HepG2 (cell line): ENCODE measurements around the gene INF2. TPM values are rescaled to one million over a fixed set of nuclear protein-coding genes. Genes with fewer than 3 reads are reported as not detected.

Source experiments
- AFF4 ChIP-seq: sonication (generic); formaldehyde crosslinking; IDR thresholded peaks from 2 replicates; pipeline ENCODE4 v1.4.0; 2020; ENCODE audit warnings: missing genetic modification reagents
- HOXD1 ChIP-seq: sonication (generic); formaldehyde crosslinking; IDR thresholded peaks from 2 replicates; pipeline ENCODE4 v1.5.0; 2020; ENCODE audit warnings: missing genetic modification reagents
- KAT7 ChIP-seq: IDR thresholded peaks from 2 replicates; pipeline ENCODE4 v1.6.1; 2018; ENCODE audit warnings: borderline replicate concordance, missing compliant biosample characterization
- NFRKB ChIP-seq: fragments of 450-650 bp; IDR thresholded peaks from 2 replicates; pipeline ENCODE4 v1.6.1; 2017
- POLR2AphosphoS2 ChIP-seq: IDR thresholded peaks from 2 replicates; pipeline ENCODE4 v1.6.1; 2011; ENCODE audit warnings: low read depth, low read length, improper control_type of control experiment
- SCMH1 ChIP-seq: sonication (generic); formaldehyde crosslinking; IDR thresholded peaks from 2 replicates; pipeline ENCODE4 v1.9.0; 2021; ENCODE audit warnings: missing genetic modification reagents, mild to moderate bottlenecking, borderline replicate concordance
- STAT5B ChIP-seq: sonication (generic); formaldehyde crosslinking; IDR thresholded peaks from 2 replicates; pipeline ENCODE4 v1.4.0; 2020; ENCODE audit warnings: missing genetic modification reagents
- TEAD3 ChIP-seq: optimal IDR thresholded peaks from 2 replicates; pipeline ENCODE3; 2016; ENCODE audit warnings: borderline replicate concordance
- TFAP4 ChIP-seq: sonication (generic); IDR thresholded peaks from 2 replicates; pipeline ENCODE4 v1.6.1; 2016; ENCODE audit warnings: low read depth, borderline replicate concordance
- THRA ChIP-seq: sonication (generic); formaldehyde crosslinking; IDR thresholded peaks from 2 replicates; pipeline ENCODE4 v1.4.0; 2020; ENCODE audit warnings: missing genetic modification reagents, borderline replicate concordance
- ZMYM4 ChIP-seq: sonication (generic); formaldehyde crosslinking; IDR thresholded peaks from 2 replicates; pipeline ENCODE4 v1.8.1; 2023; ENCODE audit warnings: mild to moderate bottlenecking, missing genetic modification reagents
- ZNF251 ChIP-seq: sonication (generic); formaldehyde crosslinking; IDR thresholded peaks from 2 replicates; pipeline ENCODE4 v1.9.0; 2021; ENCODE audit warnings: mild to moderate bottlenecking, missing genetic modification reagents
- ZNF276 ChIP-seq: sonication (generic); formaldehyde crosslinking; IDR thresholded peaks from 2 replicates; pipeline ENCODE4 v1.4.0; 2020; ENCODE audit warnings: mild to moderate bottlenecking, low read depth, missing genetic modification reagents
- ZNF280D ChIP-seq: sonication (generic); formaldehyde crosslinking; IDR thresholded peaks from 2 replicates; pipeline ENCODE4 v1.5.1; 2020; ENCODE audit warnings: mild to moderate bottlenecking, missing genetic modification reagents
- ZNF317 ChIP-seq: sonication (generic); formaldehyde crosslinking; IDR thresholded peaks from 2 replicates; pipeline ENCODE4 v1.5.0; 2020; ENCODE audit warnings: mild to moderate bottlenecking, missing genetic modification reagents
- ZNF678 ChIP-seq: sonication (generic); formaldehyde crosslinking; IDR thresholded peaks from 2 replicates; pipeline ENCODE4 v1.4.0; 2020; ENCODE audit warnings: mild to moderate bottlenecking, missing genetic modification reagents
- ZNF709 ChIP-seq: sonication (generic); formaldehyde crosslinking; IDR thresholded peaks from 2 replicates; pipeline ENCODE4 v1.5.0; 2020; ENCODE audit warnings: mild to moderate bottlenecking, missing genetic modification reagents
- ZSCAN29 ChIP-seq: sonication (generic); formaldehyde crosslinking; conservative IDR thresholded peaks from 2 replicates; pipeline ENCODE4 v1.4.0; 2020; ENCODE audit warnings: mild to moderate bottlenecking, missing genetic modification reagents
- polyA plus RNA-seq, 8 experiments: library from polyadenylated mRNA; depleted of rRNA in 3 of 8; stranded (reverse) in 7 of 8; unstranded in 1 of 8; fragments of >200 nt; fragmentation: Illumina TruSeq in 4 of 8; extraction: Trizol in 4 of 8; gene quantifications; 2 replicates each; pipeline versions ENCODE4 v1.2.1 to v1.2.3, GENCODE V29; 2011 to 2016; ENCODE audit warnings: low read depth in 4 of 8, missing spikeins in 1 of 8, mixed read lengths in 1 of 8; ENCODE audit not compliant: insufficient read depth in 1 of 8
- total RNA-seq, 5 experiments: library from RNA; depleted of rRNA; stranded (reverse); fragments of >200 nt; fragmentation: Illumina TruSeq; extraction: Trizol; gene quantifications; 2 replicates each; pipeline ENCODE4 v1.2.3, GENCODE V29; 2016; ENCODE audit warnings: low read depth in 1 of 5

Gene INF2
- total and polyA plus RNA-seq, 2 of the 13 experiments (the other 11 are each of a cell fraction or from before 2014, with no cell fraction given) = 16.4 to 26.4 TPM

- peak; percentile 45; the same call in 1 of the 2 replicates for TF ChIP-seq ZNF276
- peak; percentile 22; the same call in 1 of the 2 replicates for TF ChIP-seq ZMYM4 (CRISPR knock-in tag)
- no peak for TF ChIP-seq NFRKB
- TF ChIP-seq POLR2AphosphoS2 = peak; percentile 28; the same call in 1 of the 2 replicates
- no peak; the same call in 1 of the 2 replicates for TF ChIP-seq ZNF251 (CRISPR knock-in tag)
- no peak for TF ChIP-seq SCMH1
- TF ChIP-seq KAT7 (CRISPR knock-in tag) = peak; percentile 28; the same call in 1 of the 2 replicates
- 0 out of 2 replicates have a peak, but pooled peaks have one; percentile 65 for TF ChIP-seq ZNF280D (CRISPR knock-in tag)
- TF ChIP-seq THRA (CRISPR knock-in tag) = 0 out of 2 replicates have a peak, but pooled peaks have one; percentile 43
- no peak for TF ChIP-seq AFF4
- TF ChIP-seq ZSCAN29 (CRISPR knock-in tag) = 0 out of 2 replicates have a peak, but pooled peaks have one; percentile 27
- TF ChIP-seq TEAD3 (CRISPR knock-in tag) = no peak
- TF ChIP-seq ZNF678 (CRISPR knock-in tag) = 0 out of 2 replicates have a peak, but pooled peaks have one; percentile 86
- peak; percentile 24; the same call in 1 of the 2 replicates for TF ChIP-seq TFAP4
- TF ChIP-seq STAT5B (CRISPR knock-in tag) = no peak
- TF ChIP-seq ZNF709 (CRISPR knock-in tag) = no peak
- TF ChIP-seq HOXD1 (CRISPR knock-in tag) = no peak; the same call in 1 of the 2 replicates
- TF ChIP-seq ZNF317 = peak; percentile 22; the same call in 1 of the 2 replicates
Observed at GRCh38 chr14:104752735-104753527, 63.5 kb downstream of the INF2 start, which contains the start of gene SIVA1 (continued).
